Measurements from ENCODE around the gene SLC1A4.
"Not testable (repeated sequence)": the region's sequence is repeated elsewhere in the genome, so short reads cannot be mapped to it uniquely, and the experiment has no call there.

SLC1A4 gene

GRCh38 chr2:64966017-64966416 is 23.2 kb upstream of the SLC1A4 start:
- DNase-seq (ENCODE audit: low read depth): no peak

- DNase-seq (ENCODE audit: low read depth): no peak
Measured at GRCh38 chr2:64966839-64967238, 22.4 kb upstream of the SLC1A4 start.

DNA sequence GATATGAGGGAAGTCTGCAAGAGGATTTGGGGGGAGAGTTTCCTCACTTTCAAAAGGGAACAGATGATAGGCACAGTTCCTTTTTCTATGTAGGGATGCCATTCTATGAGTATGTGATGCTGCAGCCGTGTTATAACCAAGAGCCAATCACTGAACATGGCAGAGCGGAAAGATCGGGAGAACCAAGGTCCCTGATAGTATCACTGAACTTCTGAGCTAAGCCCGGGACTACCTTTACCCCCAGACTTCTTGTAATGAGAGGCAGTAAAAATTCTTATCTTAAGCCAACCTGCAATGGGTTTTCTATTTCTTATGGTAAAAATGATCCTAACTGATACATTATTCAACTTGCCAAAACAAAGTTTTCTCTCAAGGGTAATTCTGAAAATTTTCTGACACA is 21.6 kb upstream of the SLC1A4 start:
- no peak for DNase-seq (ENCODE audit: low read depth)

- not testable (repeated sequence) for DNase-seq (ENCODE audit: low read depth)
Measured at GRCh38 chr2:64969086-64969485, 20.1 kb upstream of the SLC1A4 start.

GRCh38 chr2:64970495-64970894 is 18.7 kb upstream of the SLC1A4 start:
- no peak for DNase-seq (ENCODE audit: low read depth)

DNA sequence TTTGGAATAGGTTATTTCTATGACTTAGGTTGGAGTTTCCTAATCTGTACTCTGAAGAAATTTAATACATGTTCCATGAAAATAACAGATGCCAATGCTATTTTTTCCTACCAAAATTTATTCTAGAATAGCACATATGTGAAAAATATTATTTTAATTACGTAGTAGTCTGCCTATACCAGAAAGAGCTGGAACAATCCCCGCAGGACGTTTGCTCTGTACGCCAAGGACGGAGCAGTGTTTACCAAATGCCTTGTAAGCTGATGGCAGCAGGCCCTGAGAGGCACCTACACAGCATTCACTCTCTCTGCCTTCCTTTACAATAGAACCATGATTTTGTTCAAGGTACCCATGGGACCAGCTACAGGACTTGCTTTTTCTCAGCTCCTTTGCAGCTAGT is 16.8 kb upstream of the SLC1A4 start:
- DNase-seq (ENCODE audit: low read depth): no peak

DNA sequence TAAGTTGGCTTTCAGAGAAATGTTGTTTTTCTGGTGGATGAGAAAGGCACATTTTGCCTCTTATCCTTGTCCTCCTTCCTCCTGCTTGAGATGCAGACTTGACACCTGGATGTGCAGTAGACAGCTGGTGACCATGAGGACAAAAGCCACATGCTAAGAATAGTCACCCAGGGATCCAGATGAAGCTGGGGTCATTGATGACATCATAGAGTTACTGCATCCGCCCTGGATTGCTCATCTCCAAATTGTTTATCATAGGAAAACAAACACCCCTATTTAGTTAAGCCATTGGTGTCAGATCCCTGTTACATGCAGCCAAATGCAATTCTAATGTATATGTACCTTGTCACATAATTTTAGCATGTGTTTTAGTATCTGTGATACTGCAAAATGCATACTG is 16.3 kb upstream of the SLC1A4 start:
- DNase-seq (ENCODE audit: low read depth): no peak

DNA sequence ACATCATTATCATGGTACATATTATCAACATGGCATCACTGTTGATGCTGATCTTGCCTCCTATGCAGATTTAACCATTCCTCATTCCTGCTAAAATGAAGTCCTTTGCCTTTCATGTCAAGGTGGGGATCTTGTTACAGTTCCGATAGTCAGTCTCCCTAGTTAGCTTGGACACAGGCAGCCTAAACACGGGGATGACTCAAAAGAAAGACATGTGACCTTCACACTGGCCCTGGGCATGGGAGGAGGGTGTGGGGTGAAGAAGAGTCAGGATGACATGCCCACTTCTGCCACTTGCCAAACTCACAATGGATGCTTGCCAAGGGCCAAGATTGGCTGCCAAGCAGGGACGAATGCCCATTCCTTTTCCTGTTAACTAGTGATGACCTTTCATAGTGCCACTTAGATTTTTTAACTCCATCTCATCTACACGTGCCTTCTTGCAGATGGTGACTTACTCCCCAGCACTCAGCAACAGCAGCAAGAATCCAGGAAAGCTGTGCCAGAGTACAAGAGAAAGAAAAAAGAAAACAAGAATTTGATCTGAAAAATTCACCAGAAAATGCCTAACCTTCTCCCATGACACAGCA is 13.9 kb upstream of the SLC1A4 start:
- DNase-seq (ENCODE audit: low read depth): no peak

DNA sequence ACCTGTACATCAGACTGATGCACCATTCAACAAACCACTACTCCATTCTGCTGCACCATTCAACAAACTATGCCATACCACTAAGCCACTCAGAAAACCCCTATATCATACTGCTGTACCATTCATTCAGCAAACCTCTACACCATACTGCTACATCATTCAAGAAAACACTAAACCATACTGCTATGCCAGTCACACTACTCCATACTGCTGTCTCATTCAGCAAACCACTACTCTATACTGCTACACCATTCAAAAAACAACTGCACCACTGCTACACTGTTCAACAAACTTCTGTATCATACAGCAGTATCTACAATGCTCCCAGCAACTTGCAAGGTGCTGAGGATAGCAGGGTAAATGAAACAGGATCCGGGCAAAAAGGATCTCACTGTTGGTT is 12.9 kb upstream of the SLC1A4 start:
- no peak for DNase-seq (ENCODE audit: low read depth)

DNA sequence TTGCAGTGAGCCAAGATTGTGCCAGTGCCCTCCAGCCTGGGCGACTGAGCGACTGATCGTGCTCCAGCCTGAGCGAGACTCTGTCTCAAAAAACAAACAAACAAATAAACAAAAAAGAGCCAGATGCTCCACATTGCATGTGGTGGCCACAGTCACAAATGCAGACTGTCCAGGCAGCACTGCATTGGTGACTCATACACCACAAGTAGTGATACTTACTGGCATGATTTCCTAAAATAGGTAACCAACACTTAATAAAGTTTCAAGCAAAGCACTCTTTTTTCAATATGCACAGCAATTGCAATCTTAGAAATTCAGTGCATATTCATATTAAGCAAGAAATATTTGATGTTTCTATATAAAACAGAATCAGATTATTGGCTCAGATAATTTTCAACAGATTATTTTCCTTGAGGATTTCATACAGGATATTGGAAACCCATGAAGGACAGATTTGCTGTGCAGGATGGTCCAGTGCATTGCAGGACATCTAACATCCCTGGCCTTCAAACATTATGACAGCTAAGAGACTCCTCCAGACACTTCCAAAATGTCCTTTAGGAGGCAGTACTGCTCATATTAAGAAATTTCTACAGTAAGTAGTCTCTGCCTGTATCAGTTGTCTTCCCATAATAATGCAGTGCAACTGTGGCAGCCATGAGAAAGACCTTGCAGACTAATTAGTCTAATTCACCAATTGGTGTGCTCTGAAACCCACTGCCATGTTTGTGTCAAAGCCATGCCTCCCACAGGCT is 10.5 kb upstream of the SLC1A4 start:
- DNase-seq (ENCODE audit: low read depth): no peak

- no peak for DNase-seq (ENCODE audit: low read depth)
Measured at GRCh38 chr2:64979744-64980143, 9.5 kb upstream of the SLC1A4 start.

- no peak for DNase-seq (ENCODE audit: low read depth)
Measured at GRCh38 chr2:64980183-64980582, 9.0 kb upstream of the SLC1A4 start.

DNA sequence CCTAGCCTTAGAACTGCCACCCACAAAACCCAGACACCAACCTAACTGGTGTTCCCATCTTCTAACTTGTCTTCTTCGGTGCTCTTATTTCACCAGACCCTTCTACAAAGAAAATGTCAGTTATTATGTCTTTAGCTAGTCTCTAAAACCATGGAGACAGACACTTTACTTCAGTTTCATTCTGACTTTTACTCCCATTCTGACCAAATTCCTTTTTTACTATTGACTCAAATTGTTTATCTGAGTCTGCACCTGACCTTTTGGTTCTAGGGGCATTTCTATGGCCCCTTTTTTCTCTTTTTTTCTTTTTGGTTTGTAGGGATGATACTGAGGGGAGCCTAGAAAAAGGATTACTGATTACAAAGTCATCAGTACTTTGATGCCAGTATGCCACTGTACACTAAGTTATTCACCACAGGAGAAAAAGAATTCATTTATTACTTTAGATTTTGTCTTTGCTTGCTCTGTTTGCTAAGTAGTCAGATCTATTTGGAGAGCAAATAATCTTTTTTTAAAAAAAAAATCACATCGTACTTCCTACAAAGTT is 6.8 kb upstream of the SLC1A4 start:
- no peak for DNase-seq (ENCODE audit: low read depth)

DNA sequence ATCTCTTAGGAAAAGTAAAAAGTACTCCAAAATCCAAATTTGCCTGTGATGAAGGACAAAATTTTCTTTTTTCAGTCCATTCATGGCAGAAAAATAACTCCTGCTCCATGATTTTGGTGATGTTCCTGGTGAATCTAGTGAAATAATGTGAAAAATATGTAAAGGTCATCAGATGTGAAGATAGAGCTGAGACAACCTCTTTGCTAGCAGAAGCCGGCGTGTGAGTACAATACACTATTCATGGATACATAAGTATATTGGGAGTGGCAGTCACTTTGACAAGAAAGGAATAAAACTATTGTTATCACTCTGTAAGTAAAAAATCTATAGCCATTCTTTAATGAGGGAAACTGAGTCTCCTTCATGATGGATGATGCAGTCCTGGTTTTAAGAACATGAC is 6.3 kb upstream of the SLC1A4 start:
- no peak for DNase-seq (ENCODE audit: low read depth)

DNA sequence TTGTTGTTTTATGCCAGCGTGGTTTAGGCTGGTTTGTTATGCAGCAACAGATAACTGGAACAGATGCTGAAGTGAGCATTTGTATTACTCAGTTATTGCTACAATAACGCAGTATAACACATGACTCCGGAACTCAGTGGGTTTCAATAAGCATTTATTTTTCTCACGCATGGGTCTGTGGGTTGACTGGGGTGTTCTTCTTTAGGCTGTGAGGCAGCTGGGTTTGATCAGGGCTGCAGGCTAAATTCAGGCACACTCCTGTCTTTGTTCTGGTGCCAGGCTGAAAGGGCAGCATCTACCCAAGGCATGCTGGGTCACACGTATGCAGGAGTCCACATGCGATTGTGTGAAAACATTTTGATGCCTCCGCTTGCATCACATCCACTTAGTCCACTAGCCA is 3.8 kb upstream of the SLC1A4 start:
- DNase-seq (ENCODE audit: low read depth): no peak

DNA sequence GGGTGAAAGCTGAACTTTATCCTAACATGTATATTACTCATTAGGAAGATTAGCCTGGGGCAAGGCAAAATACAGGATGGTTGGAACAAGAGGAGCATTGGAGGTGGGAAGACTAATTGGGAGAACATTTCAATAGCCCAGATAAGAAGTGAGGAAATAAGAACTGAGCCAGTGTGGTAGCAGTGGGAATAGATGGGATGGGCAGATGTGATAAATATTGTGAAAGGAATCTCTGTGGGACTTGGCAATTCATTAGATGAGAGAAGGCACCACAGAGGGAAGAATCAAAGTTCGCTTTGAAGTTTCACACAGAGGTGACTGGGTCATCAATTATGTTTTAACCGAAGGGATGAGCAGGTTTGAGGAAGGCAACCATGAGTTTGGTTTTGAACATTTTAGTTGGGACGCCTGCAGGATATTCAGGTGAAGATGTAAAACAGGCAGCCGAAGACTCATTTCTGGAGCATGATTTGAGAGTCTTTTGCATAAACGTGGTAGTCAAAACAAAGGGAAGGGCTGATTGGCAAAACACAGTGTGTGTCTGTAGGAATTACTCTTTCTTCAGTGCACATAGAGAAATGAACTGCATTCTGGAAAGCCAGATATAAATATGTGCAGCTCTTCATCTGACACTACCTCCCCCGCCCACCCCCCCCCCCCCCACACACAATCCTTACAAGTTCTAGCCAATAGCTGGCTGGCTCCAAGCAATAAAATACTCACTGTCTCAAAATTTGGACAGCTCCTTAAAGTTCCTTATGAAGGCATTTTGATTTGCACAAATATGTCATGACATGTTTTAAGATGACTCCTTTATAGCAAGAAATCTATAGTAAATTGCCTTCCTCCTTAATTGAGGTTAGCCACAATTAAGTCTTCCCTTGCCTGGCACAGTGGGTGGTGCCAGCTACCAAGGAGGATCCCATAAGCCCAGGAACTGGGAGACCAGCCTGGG is 1.9 kb upstream of the SLC1A4 start:
- no peak for DNase-seq (ENCODE audit: low read depth)

GRCh38 chr2:64987956-64988419 is 1.2 kb upstream of the SLC1A4 start:
- no peak for DNase-seq (ENCODE audit: low read depth)

DNA sequence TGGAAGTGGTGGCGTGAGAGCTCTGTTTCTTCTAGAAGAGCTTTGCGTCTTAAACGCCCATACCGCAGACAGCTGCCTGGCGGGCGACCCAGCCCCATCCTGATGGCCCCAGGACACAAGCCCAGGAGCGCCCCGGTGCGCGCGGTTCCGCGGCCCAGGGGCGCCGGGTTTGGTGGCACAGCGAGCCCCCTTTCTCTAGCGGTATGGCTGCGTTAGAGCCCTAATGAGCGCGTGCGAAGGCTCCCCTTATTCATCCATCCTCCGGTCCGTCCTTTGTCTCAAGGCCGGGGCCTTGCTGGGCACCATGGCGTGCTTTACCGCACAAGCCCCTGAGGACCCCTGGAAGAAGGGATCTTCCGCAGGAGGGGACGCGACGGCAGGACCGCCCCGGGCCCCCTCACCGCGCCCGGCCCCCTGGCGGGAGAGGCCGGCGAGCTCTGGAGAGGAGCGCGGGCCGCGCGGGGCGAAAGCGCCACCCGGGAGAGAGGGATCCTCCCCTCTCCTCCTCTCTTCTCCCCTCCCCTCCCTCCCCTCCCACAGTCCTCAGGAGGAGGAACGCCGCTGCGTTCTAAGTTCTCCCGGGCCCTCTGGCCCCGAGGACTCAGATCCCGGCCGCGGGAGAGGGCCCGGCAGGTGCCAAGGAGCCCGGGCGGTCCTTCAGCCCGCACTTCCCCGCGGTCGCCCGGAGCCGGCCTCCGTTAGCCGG is 626 bp upstream of the SLC1A4 start:
- peak; percentile 42 for DNase-seq (ENCODE audit: low read depth)

GRCh38 chr2:64989982-64990614 is 899 bp downstream of the SLC1A4 start:
- no peak for DNase-seq (ENCODE audit: low read depth)

- DNase-seq (ENCODE audit: low read depth): no peak
Measured at GRCh38 chr2:64990876-64991275, 1.7 kb downstream of the SLC1A4 start.

DNA sequence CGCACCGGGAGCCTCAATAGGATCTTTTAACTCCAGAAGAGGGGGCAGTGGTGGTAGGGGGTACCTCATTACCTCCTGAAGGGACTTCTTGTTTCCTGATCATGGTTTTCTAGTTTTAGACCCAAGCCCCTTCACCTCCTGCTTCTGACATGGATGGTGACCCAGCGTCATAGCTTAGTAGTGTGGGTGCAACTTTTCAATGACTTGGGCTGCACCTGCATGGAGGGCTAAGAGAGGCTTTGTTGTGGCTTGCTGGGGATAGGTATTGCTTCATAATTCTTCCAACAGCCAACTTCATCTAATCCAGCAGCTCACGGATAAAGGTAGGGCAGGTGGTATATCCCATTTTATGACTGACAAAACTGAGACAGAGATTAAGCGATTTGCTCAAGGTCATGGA is 3.0 kb downstream of the SLC1A4 start:
- DNase-seq (ENCODE audit: low read depth): no peak

Data from activated gamma-delta T cell treated with anti-CD3 and anti-CD28 coated beads, Interleukin-2, amount 50 U/mL, for 16 hours (primary cell).